ENCODE measurements around the gene LIX1L.

- TF ChIP-seq CTCF (IDR thresholded peaks at IDR 0.05) (no peak), EZH2 (IDR thresholded peaks at IDR 0.05; ENCODE audit: borderline replicate concordance, insufficient read depth, low read depth, low read length, poor library complexity, severe bottlenecking) (no peak)
Measured at GRCh38 chr1:145918144-145918991, 39.4 kb downstream of the LIX1L start, which contains the start of gene PEX11B.
